H1 (cell line): ENCODE measurements around the gene HOXA6.

Experiments used
- CHD2 ChIP-seq: IDR thresholded peaks from 2 replicates; pipeline ENCODE4 v1.6.1; 2012; ENCODE audit warnings: low read length, improper control_type of control experiment
- CTCF ChIP-seq, 3 experiments: IDR thresholded peaks; 1 replicate in 2 of 3; 2 replicates in 1 of 3; pipeline versions ENCODE4 v1.5.1 to v1.6.1; 2011; ENCODE audit warnings: low read length in 3 of 3, mild to moderate bottlenecking in 3 of 3, inconsistent platforms in 2 of 3, low read depth in 1 of 3, moderate library complexity in 1 of 3; ENCODE audit not compliant: insufficient read depth in 1 of 3; ENCODE audit errors: control extremely low read depth in 1 of 3
- EGR1 ChIP-seq: IDR thresholded peaks from 2 replicates; pipeline ENCODE4 v1.6.1; 2011; ENCODE audit warnings: low read depth, low read length, borderline replicate concordance
- EP300 ChIP-seq, 2 experiments: IDR thresholded peaks; 1 replicate in 1 of 2; 2 replicates in 1 of 2; pipeline ENCODE4 v1.6.1; 2011 to 2012; ENCODE audit warnings: low read depth in 2 of 2, low read length in 2 of 2, mild to moderate bottlenecking in 2 of 2, borderline replicate concordance in 1 of 2, inconsistent platforms in 1 of 2, moderate library complexity in 1 of 2
- EZH2 ChIP-seq: fragments of 200-600 bp; sonication (generic); IDR thresholded peaks from 2 replicates; pipeline ENCODE4 v1.7.1; 2012; ENCODE audit warnings: low read depth, mild to moderate bottlenecking, moderate library complexity, low read length, inconsistent platforms; ENCODE audit not compliant: severe bottlenecking
- POU5F1 ChIP-seq: IDR thresholded peaks from 2 replicates; pipeline ENCODE4 v1.6.1; 2011; ENCODE audit warnings: low read depth, mild to moderate bottlenecking, low read length, moderate library complexity
- RBBP5 ChIP-seq: IDR thresholded peaks from 2 replicates; pipeline ENCODE4 v1.7.1; 2012; ENCODE audit warnings: low read depth, mild to moderate bottlenecking, inconsistent platforms, low read length, moderate library complexity, borderline replicate concordance

- TF ChIP-seq EGR1 = no peak
- no peak for TF ChIP-seq CTCF (IDR thresholded peaks at IDR 0.05; ENCODE audit: control extremely low read depth in 1 of 3, insufficient read depth in 1 of 3, low read depth in 1 of 3, low read length in 3 of 3)
- TF ChIP-seq POU5F1 = no peak
- TF ChIP-seq EZH2 = no peak
- no peak for TF ChIP-seq EP300 (IDR thresholded peaks at IDR 0.05; ENCODE audit: borderline replicate concordance in 1 of 2, low read depth in 2 of 2, low read length in 2 of 2)
- no peak for TF ChIP-seq RBBP5
- TF ChIP-seq CHD2 = no peak
Observed at GRCh38 chr7:27109466-27110185, 37.9 kb downstream of the HOXA6 start.
